ENCODE results near the gene SEC61B. TPM values are rescaled to one million over a fixed set of nuclear protein-coding genes. Genes with fewer than 3 reads are reported as not detected.
A peak's percentile ranks its signal among the peaks of the same experiment; 100 is the strongest.

Gene SEC61B
- total and polyA plus RNA-seq, 10 of the 15 experiments (the other 5 are each of a cell fraction or from before 2014, with no cell fraction given) = 108 to 747 (median 301) TPM

GRCh38 chr9:99181621-99182020 lies 40.5 kb upstream of the SEC61B start (continued):
- peak; percentile 82 for TF ChIP-seq ZNF592 (IDR thresholded peaks at IDR 0.05)
- no peak; a peak in 2 of 4 replicates for TF ChIP-seq ETV6 (conservative IDR thresholded peaks at IDR 0.05 in 1 of 2, IDR thresholded peaks at IDR 0.05 in 1 of 2; ENCODE audit: borderline replicate concordance in 1 of 2, low read depth in 1 of 2)
- TF ChIP-seq NR2C2 (IDR thresholded peaks at IDR 0.05; ENCODE audit: borderline replicate concordance, control insufficient read depth, insufficient read length, low read depth) = no peak
- no peak for TF ChIP-seq ATF3 (IDR thresholded peaks at IDR 0.05; ENCODE audit: borderline replicate concordance, extremely low read depth, low read depth, low read length)
- TF ChIP-seq SPI1 (IDR thresholded peaks at IDR 0.05; ENCODE audit: borderline replicate concordance, insufficient read depth, low read depth, low read length) = peak; percentile 13; the same call in 1 of the 2 replicates
- TF ChIP-seq SMARCA5 (IDR thresholded peaks at IDR 0.05) = peak; percentile 99
- TF ChIP-seq SRF (IDR thresholded peaks at IDR 0.05; ENCODE audit: low read depth in 2 of 2, low read length in 2 of 2) = no peak
- TF ChIP-seq MYC (IDR thresholded peaks at IDR 0.05; ENCODE audit: insufficient read depth, insufficient read length, insufficient replicate concordance, low read length, severe bottlenecking) = no peak
- no peak for TF ChIP-seq HDAC2 (IDR thresholded peaks at IDR 0.05)
- TF ChIP-seq KLF5 (IDR thresholded peaks at IDR 0.05; ENCODE audit: partially characterized antibody) = peak; percentile 82
- TF ChIP-seq MEF2B (IDR thresholded peaks at IDR 0.05; ENCODE audit: partially characterized antibody, poor library complexity, severe bottlenecking) = peak; percentile 71
- no peak for TF ChIP-seq ZBTB33 (IDR thresholded peaks at IDR 0.05)
- peak; percentile 100 for TF ChIP-seq RUNX3 (IDR thresholded peaks at IDR 0.05; ENCODE audit: low read length)
- TF ChIP-seq EGR1 (IDR thresholded peaks at IDR 0.05; ENCODE audit: borderline replicate concordance in 1 of 2, low read depth in 2 of 2, low read length in 2 of 2) = 0 out of 3 replicates have a peak, but pooled peaks of 1 of the 2 experiments have one; percentile 26
- TF ChIP-seq CREB1 (IDR thresholded peaks at IDR 0.05; ENCODE audit: low read depth) = peak; percentile 86
- no peak for TF ChIP-seq SREBF1 (IDR thresholded peaks at IDR 0.05; ENCODE audit: low read length)
- TF ChIP-seq RELB (IDR thresholded peaks at IDR 0.05; ENCODE audit: low read depth) = peak; percentile 99
- peak; percentile 91 for TF ChIP-seq PAX5 (IDR thresholded peaks at IDR 0.05; ENCODE audit: borderline replicate concordance, low read depth, low read length)
- no peak for TF ChIP-seq SUPT20H (IDR thresholded peaks at IDR 0.05; ENCODE audit: borderline replicate concordance, control insufficient read depth, low read depth, low read length)
- TF ChIP-seq SUZ12 (IDR thresholded peaks at IDR 0.05; ENCODE audit: unreplicated experiment) = no peak
- TF ChIP-seq RAD51 (IDR thresholded peaks at IDR 0.05) = peak; percentile 47; the same call in 1 of the 2 replicates
- 0 out of 2 replicates have a peak, but pooled peaks have one; percentile 15 for TF ChIP-seq TAF1 (IDR thresholded peaks at IDR 0.05; ENCODE audit: borderline replicate concordance, low read depth, low read length)
- no peak for TF ChIP-seq NR2C1 (IDR thresholded peaks at IDR 0.05)

Data from GM12878 (cell line).